LoVo (cell line): ENCODE measurements around the gene WDR47.

Source experiments
- DNase-seq: peaks from one replicate; pipeline ENCODE4 v3.0.0-alpha.2; 2016; ENCODE audit warnings: low spot score

WDR47 gene

GRCh38 chr1:109041621-109042468 lies at the start of gene WDR47:
TSS of gene WDR47 (minus strand) at chr1:109042102. CDS start at chr1:109023512, 18,590 bp downstream.
- peak; percentile 95 for DNase-seq

GRCh38 chr1:109091078-109091838 lies 49.4 kb upstream of the WDR47 start:
- DNase-seq, result peak; percentile 65

- DNase-seq, result peak; percentile 90
Observed at GRCh38 chr1:109090196-109091077, 48.5 kb upstream of the WDR47 start, which contains the start of gene TMEM167B. TSS of gene TMEM167B (plus strand) at chr1:109090764. CDS start at chr1:109090873, 109 bp downstream.

- DNase-seq, result no peak
Observed at GRCh38 chr1:109089242-109090015, 47.5 kb upstream of the WDR47 start.

GRCh38 chr1:109084563-109085517 lies 42.9 kb upstream of the WDR47 start:
- DNase-seq, result no peak

GRCh38 chr1:109083923-109084322 lies 42.0 kb upstream of the WDR47 start:
- no peak for DNase-seq

- DNase-seq, result no peak
Observed at GRCh38 chr1:109083501-109083900, 41.6 kb upstream of the WDR47 start.

GRCh38 chr1:109080441-109081082 lies 38.7 kb upstream of the WDR47 start:
- DNase-seq, result no peak

- DNase-seq, result no peak
Observed at GRCh38 chr1:109079240-109079622, 37.3 kb upstream of the WDR47 start.

GRCh38 chr1:109078317-109078716 lies 36.4 kb upstream of the WDR47 start:
- no peak for DNase-seq

- peak; percentile 94 for DNase-seq
Observed at GRCh38 chr1:109075531-109076490, 33.9 kb upstream of the WDR47 start, which contains the start of gene TAF13. TSS of gene TAF13 (minus strand) at chr1:109076003. CDS start at chr1:109075947, 56 bp downstream.

GRCh38 chr1:109069294-109069693 lies 27.4 kb upstream of the WDR47 start:
- DNase-seq, result no peak

- DNase-seq, result no peak
Observed at GRCh38 chr1:109067883-109068282, 26.0 kb upstream of the WDR47 start.

- DNase-seq, result no peak
Observed at GRCh38 chr1:109065137-109065536, 23.2 kb upstream of the WDR47 start.

- DNase-seq, result no peak
Observed at GRCh38 chr1:109061183-109061582, 19.3 kb upstream of the WDR47 start.

GRCh38 chr1:109060707-109061106 lies 18.8 kb upstream of the WDR47 start:
- DNase-seq, result no peak

- no peak for DNase-seq
Observed at GRCh38 chr1:109059026-109059425, 17.1 kb upstream of the WDR47 start.

- no peak for DNase-seq
Observed at GRCh38 chr1:109056064-109056463, 14.2 kb upstream of the WDR47 start.
